HEK293 (cell line): ENCODE results near the gene AKAP5.

Experiments
- CTCF ChIP-seq: fragments of 450-650 bp; formaldehyde crosslinking; IDR thresholded peaks from 2 replicates; pipeline ENCODE4 v1.5.1; 2016; ENCODE audit warnings: missing biosample characterization, missing genetic modification characterization
- INSM2 ChIP-seq: fragments of 450-650 bp; formaldehyde crosslinking; IDR thresholded peaks from 2 replicates; pipeline ENCODE4 v1.5.1; 2016; ENCODE audit warnings: missing biosample characterization, missing genetic modification characterization
- KLF7 ChIP-seq: fragments of 450-650 bp; formaldehyde crosslinking; IDR thresholded peaks from 2 replicates; pipeline ENCODE4 v1.5.1; 2016; ENCODE audit warnings: missing biosample characterization, missing genetic modification characterization, borderline replicate concordance
- KLF8 ChIP-seq: fragments of 450-650 bp; formaldehyde crosslinking; IDR thresholded peaks from 2 replicates; pipeline ENCODE4 v1.5.1; 2016; ENCODE audit warnings: missing biosample characterization, missing genetic modification characterization
- RBAK ChIP-seq: fragments of 450-650 bp; formaldehyde crosslinking; IDR thresholded peaks from 2 replicates; pipeline ENCODE4 v1.5.1; 2016; ENCODE audit warnings: missing biosample characterization, missing genetic modification characterization
- ZNF114 ChIP-seq: fragments of 450-650 bp; formaldehyde crosslinking; IDR thresholded peaks from 2 replicates; pipeline ENCODE4 v1.5.0; 2017; ENCODE audit warnings: missing biosample characterization, missing genetic modification characterization
- ZNF214 ChIP-seq: fragments of 450-650 bp; formaldehyde crosslinking; IDR thresholded peaks from 2 replicates; pipeline ENCODE4 v1.5.1; 2017; ENCODE audit warnings: missing biosample characterization, mild to moderate bottlenecking, missing genetic modification characterization, borderline replicate concordance
- ZNF24 ChIP-seq: fragments of 450-650 bp; formaldehyde crosslinking; IDR thresholded peaks from 2 replicates; pipeline ENCODE4 v1.5.1; 2016; ENCODE audit warnings: missing biosample characterization, missing genetic modification characterization
- ZNF394 ChIP-seq: fragments of 450-650 bp; formaldehyde crosslinking; IDR thresholded peaks from 2 replicates; pipeline ENCODE4 v1.5.1; 2016; ENCODE audit warnings: missing biosample characterization, missing genetic modification characterization, mild to moderate bottlenecking, moderate library complexity, borderline replicate concordance
- ZNF596 ChIP-seq: fragments of 450-650 bp; IDR thresholded peaks from 2 replicates; pipeline ENCODE4 v1.5.0; 2018; ENCODE audit warnings: missing biosample characterization, mild to moderate bottlenecking, missing genetic modification characterization, moderate library complexity
- TF ChIP-seq, protein P1 (sequence below): fragments of 450-650 bp; formaldehyde crosslinking; IDR thresholded peaks from 2 replicates; pipeline ENCODE4 v1.5.1; 2016; ENCODE audit warnings: missing biosample characterization, missing genetic modification characterization

- TF ChIP-seq CTCF (tag by site-specific recombination) (no peak), KLF7 (tag by site-specific recombination) (no peak), ZNF394 (tag by site-specific recombination) (no peak), ZNF24 (tag by site-specific recombination) (no peak), KLF8 (tag by site-specific recombination) (no peak), ZNF214 (tag by site-specific recombination) (no peak), ZNF596 (tag by site-specific recombination) (no peak), INSM2 (tag by site-specific recombination) (no peak), ZNF114 (tag by site-specific recombination) (no peak), RBAK (tag by site-specific recombination) (no peak)
- TF ChIP-seq, protein P1, sequence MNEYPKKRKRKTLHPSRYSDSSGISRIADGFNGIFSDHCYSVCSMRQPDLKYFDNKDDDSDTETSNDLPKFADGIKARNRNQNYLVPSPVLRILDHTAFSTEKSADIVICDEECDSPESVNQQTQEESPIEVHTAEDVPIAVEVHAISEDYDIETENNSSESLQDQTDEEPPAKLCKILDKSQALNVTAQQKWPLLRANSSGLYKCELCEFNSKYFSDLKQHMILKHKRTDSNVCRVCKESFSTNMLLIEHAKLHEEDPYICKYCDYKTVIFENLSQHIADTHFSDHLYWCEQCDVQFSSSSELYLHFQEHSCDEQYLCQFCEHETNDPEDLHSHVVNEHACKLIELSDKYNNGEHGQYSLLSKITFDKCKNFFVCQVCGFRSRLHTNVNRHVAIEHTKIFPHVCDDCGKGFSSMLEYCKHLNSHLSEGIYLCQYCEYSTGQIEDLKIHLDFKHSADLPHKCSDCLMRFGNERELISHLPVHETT = no peak
These were observed 10.6 kb upstream of the AKAP5 start for GRCh38 chr14:64454671-64455070.
